ENCODE results near the gene XDH.

Gene XDH

DNA sequence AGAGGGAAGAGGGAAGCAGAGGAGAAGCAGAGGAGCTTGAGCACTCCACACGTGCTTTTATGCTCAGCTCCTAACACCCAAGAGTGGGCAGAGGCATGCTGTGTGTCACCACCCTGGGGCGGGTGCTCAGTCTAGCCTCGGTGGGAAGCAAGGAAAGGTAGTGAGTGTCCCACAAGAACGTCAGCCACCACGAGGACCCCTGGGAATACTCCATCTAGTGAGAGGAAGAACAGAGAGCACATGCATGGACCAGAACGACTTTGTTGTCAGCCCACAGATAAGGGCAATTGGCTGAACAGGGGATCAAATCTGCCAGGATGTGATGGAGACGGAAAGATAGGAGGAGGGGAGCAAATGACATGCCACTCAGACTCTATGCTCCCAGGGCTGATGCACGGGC, 83.4 kb downstream of the XDH start:
- no peak overlapping the region for H3K4me3 ChIP-seq (replicated peaks in 1 of 2; ENCODE audit: low read depth in 2 of 2, low read length in 2 of 2)
- DNase-seq (ENCODE audit: low read depth in 2 of 2) = no peak
- TF ChIP-seq, protein P1, sequence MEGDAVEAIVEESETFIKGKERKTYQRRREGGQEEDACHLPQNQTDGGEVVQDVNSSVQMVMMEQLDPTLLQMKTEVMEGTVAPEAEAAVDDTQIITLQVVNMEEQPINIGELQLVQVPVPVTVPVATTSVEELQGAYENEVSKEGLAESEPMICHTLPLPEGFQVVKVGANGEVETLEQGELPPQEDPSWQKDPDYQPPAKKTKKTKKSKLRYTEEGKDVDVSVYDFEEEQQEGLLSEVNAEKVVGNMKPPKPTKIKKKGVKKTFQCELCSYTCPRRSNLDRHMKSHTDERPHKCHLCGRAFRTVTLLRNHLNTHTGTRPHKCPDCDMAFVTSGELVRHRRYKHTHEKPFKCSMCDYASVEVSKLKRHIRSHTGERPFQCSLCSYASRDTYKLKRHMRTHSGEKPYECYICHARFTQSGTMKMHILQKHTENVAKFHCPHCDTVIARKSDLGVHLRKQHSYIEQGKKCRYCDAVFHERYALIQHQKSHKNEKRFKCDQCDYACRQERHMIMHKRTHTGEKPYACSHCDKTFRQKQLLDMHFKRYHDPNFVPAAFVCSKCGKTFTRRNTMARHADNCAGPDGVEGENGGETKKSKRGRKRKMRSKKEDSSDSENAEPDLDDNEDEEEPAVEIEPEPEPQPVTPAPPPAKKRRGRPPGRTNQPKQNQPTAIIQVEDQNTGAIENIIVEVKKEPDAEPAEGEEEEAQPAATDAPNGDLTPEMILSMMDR (IDR thresholded peaks at IDR 0.05; ENCODE audit: low read depth, low read length) = no peak

GRCh38 chr2:31329081-31329625, 85.4 kb downstream of the XDH start:
- H3K4me3 ChIP-seq (replicated peaks in 1 of 2; ENCODE audit: low read depth in 2 of 2, low read length in 2 of 2) = no peak overlapping the region
- DNase-seq (ENCODE audit: low read depth in 2 of 2) = no peak
- TF ChIP-seq, protein P1 (IDR thresholded peaks at IDR 0.05; ENCODE audit: low read depth, low read length) = no peak

GRCh38 chr2:31328026-31328425, 86.5 kb downstream of the XDH start:
- DNase-seq (ENCODE audit: low read depth in 2 of 2) = no peak
- TF ChIP-seq, protein P1 (IDR thresholded peaks at IDR 0.05; ENCODE audit: low read depth, low read length) = no peak
- H3K4me3 ChIP-seq (replicated peaks in 1 of 2; ENCODE audit: low read depth in 2 of 2, low read length in 2 of 2) = no peak overlapping the region

DNA sequence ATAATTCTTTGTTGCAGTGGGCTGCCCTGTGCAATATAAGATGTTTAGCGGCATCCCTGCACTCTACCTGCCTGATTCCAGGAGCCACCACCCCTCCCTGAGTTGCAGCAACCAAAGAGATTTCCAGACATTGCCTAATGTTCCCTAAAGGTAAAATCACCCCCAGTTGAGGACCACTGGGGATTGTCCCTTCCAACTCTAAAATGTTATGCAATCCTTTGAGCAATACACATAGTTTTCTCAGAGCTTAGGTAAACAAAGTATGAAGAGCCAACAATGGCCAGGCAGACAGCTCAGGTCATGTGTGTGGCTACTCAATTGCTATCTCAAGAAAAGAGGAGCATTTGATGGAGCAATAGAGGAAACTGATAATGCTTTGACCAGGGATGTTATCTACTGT, 87.0 kb downstream of the XDH start:
- TF ChIP-seq, protein P1 (IDR thresholded peaks at IDR 0.05; ENCODE audit: low read depth, low read length) = no peak
- DNase-seq (ENCODE audit: low read depth in 2 of 2) = peak in 1 of 2 donors; percentile 21
- no peak overlapping the region for H3K4me3 ChIP-seq (replicated peaks in 1 of 2; ENCODE audit: low read depth in 2 of 2, low read length in 2 of 2)

- DNase-seq (ENCODE audit: low read depth in 2 of 2) = peak in 1 of 2 donors; percentile 12
- H3K4me3 ChIP-seq (replicated peaks in 1 of 2; ENCODE audit: low read depth in 2 of 2, low read length in 2 of 2) = no peak overlapping the region
- TF ChIP-seq, protein P1 (IDR thresholded peaks at IDR 0.05; ENCODE audit: low read depth, low read length) = no peak
Measured at GRCh38 chr2:31324016-31324633, 90.4 kb downstream of the XDH start.

DNA sequence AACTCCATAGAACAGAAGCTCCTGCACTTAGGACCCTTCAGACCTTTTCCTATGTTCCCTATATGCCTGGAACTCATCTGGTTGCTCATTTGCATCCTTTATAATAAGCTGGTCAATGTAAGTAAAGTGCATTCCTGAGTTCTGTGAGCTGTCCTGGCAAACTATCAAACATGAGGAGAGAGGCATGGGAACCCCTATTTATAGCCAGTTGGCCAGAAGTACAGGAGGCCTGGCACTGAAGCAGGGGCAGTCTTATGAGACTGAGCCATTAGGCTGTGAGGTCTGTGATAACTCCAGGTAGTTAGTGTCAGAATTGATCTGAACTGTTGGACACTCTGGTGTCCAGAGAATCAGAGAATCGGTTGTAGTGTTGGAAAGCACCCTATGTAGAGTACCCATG, 92.2 kb downstream of the XDH start:
- H3K4me3 ChIP-seq (replicated peaks in 1 of 2; ENCODE audit: low read depth in 2 of 2, low read length in 2 of 2) = no peak overlapping the region
- TF ChIP-seq, protein P1 (IDR thresholded peaks at IDR 0.05; ENCODE audit: low read depth, low read length) = no peak
- peak; percentile 28 to 37 for DNase-seq (ENCODE audit: low read depth in 2 of 2)
